ENCODE results near the gene PROCA1.

- TF ChIP-seq, protein P1, sequence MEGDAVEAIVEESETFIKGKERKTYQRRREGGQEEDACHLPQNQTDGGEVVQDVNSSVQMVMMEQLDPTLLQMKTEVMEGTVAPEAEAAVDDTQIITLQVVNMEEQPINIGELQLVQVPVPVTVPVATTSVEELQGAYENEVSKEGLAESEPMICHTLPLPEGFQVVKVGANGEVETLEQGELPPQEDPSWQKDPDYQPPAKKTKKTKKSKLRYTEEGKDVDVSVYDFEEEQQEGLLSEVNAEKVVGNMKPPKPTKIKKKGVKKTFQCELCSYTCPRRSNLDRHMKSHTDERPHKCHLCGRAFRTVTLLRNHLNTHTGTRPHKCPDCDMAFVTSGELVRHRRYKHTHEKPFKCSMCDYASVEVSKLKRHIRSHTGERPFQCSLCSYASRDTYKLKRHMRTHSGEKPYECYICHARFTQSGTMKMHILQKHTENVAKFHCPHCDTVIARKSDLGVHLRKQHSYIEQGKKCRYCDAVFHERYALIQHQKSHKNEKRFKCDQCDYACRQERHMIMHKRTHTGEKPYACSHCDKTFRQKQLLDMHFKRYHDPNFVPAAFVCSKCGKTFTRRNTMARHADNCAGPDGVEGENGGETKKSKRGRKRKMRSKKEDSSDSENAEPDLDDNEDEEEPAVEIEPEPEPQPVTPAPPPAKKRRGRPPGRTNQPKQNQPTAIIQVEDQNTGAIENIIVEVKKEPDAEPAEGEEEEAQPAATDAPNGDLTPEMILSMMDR (IDR thresholded peaks at IDR 0.05), result no peak
- TF ChIP-seq POLR2A (IDR thresholded peaks at IDR 0.05), result no peak
Observed at GRCh38 chr17:28704219-28704858, 7.3 kb downstream of the PROCA1 start.
